Measurements from ENCODE around the gene MYO1H.

Gene MYO1H

DNA sequence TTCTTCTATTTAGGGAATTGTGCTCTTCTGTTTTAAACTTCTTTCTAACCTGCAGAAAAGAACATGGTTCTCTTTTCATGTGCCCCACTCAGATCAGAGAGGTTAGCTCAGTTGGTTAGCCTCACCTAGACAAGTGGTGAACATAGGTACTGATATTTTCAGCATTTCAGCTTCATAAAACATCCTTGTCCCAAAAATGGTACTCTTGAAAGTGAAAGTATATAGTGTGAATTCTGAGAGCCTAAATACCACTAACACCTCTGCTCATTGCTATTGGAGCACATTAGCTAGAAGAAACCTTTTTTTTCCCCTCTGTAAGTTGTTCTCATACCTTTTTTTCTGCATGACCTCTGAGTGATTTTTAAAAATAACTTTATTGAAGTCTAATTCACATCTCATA lies 147.3 kb downstream of the MYO1H start:
- DNase-seq: no peak

GRCh38 chr12:109496306-109496705 lies 148.6 kb downstream of the MYO1H start:
- DNase-seq: no peak

GRCh38 chr12:109497675-109498074 lies 150.0 kb downstream of the MYO1H start:
- no peak for DNase-seq
